ENCODE measurements around the gene DAAM1. TPM values are rescaled to one million over a fixed set of nuclear protein-coding genes. Genes with fewer than 3 reads are reported as not detected.

DAAM1 gene
- total RNA-seq, 1 experiment from 2014 or later, result 11.5 TPM

DNA sequence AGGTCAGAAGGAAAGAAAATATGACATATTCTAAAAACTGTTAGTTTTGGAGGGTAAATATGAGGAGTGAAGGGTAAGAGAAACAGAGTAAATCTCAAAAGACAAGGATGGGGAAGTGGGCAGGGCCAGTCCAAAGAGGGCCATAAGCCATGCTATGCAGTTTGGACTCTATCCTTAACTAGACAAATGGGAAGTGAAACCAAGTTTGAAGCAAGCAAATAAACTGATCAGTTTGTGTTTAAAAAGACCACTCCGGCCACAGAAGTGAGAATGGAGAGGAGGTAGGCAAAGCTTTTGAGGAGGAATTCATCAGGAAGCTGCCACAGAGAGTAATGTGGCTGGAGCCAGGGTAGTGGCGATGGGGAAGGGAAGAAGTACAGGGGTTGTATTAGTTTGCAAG lies 37.5 kb upstream of the DAAM1 start:
- no peak for DNase-seq (ENCODE audit: low spot score)
- Histone ChIP-seq H3K36me3 (ENCODE audit: insufficient read depth, low read length, poor library complexity, severe bottlenecking) (no peaks in the 10 kb centered on the region), H3K4me3 (ENCODE audit: low read depth, low read length, poor library complexity, severe bottlenecking) (no peak overlapping the region), H3K27me3 (replicated peaks; ENCODE audit: insufficient read depth, low read depth, low read length, poor library complexity) (no peaks in the 10 kb centered on the region), H3K9me3 (ENCODE audit: low read depth, low read length, poor library complexity, severe bottlenecking) (no peaks in the 10 kb centered on the region), H3K4me1 (ENCODE audit: insufficient read depth, low read length, poor library complexity, severe bottlenecking) (no peaks in the 10 kb centered on the region), H3K27ac (ENCODE audit: low read depth, low read length, poor library complexity, severe bottlenecking) (no peak overlapping the region)
- no peak for TF ChIP-seq EZH2 (IDR thresholded peaks at IDR 0.05; ENCODE audit: borderline replicate concordance, low read depth, low read length, poor library complexity, severe bottlenecking)
- TF ChIP-seq, protein P1, sequence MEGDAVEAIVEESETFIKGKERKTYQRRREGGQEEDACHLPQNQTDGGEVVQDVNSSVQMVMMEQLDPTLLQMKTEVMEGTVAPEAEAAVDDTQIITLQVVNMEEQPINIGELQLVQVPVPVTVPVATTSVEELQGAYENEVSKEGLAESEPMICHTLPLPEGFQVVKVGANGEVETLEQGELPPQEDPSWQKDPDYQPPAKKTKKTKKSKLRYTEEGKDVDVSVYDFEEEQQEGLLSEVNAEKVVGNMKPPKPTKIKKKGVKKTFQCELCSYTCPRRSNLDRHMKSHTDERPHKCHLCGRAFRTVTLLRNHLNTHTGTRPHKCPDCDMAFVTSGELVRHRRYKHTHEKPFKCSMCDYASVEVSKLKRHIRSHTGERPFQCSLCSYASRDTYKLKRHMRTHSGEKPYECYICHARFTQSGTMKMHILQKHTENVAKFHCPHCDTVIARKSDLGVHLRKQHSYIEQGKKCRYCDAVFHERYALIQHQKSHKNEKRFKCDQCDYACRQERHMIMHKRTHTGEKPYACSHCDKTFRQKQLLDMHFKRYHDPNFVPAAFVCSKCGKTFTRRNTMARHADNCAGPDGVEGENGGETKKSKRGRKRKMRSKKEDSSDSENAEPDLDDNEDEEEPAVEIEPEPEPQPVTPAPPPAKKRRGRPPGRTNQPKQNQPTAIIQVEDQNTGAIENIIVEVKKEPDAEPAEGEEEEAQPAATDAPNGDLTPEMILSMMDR (conservative IDR thresholded peaks at IDR 0.05; ENCODE audit: low read depth, low read length), result no peak
- no TSS peak for BruUV-seq (replicated peaks)
- POLR2A ChIA-PET (ENCODE audit: low non-redundant PET), result no interaction called here
- CTCF ChIA-PET, result no interaction called here
- intact Hi-C loops (cut with micrococcal nuclease; ENCODE audit: unreplicated experiment), result no loop called here

GRCh38 chr14:59154373-59154772 lies 34.1 kb upstream of the DAAM1 start:
- Histone ChIP-seq H3K27ac (ENCODE audit: low read depth, low read length, poor library complexity, severe bottlenecking) (no peak overlapping the region), H3K9me3 (ENCODE audit: low read depth, low read length, poor library complexity, severe bottlenecking) (no peaks in the 10 kb centered on the region), H3K4me1 (ENCODE audit: insufficient read depth, low read length, poor library complexity, severe bottlenecking) (no peaks in the 10 kb centered on the region), H3K4me3 (ENCODE audit: low read depth, low read length, poor library complexity, severe bottlenecking) (no peak overlapping the region), H3K36me3 (ENCODE audit: insufficient read depth, low read length, poor library complexity, severe bottlenecking) (no peaks in the 10 kb centered on the region), H3K27me3 (replicated peaks; ENCODE audit: insufficient read depth, low read depth, low read length, poor library complexity) (no peaks in the 10 kb centered on the region)
- TF ChIP-seq EZH2 (IDR thresholded peaks at IDR 0.05; ENCODE audit: borderline replicate concordance, low read depth, low read length, poor library complexity, severe bottlenecking), result no peak
- TF ChIP-seq, protein P1 (conservative IDR thresholded peaks at IDR 0.05; ENCODE audit: low read depth, low read length), result no peak
- intact Hi-C loops (cut with micrococcal nuclease; ENCODE audit: unreplicated experiment), result no loop called here
- CTCF ChIA-PET, result no interaction called here
- BruUV-seq (replicated peaks), result no TSS peak
- no peak for DNase-seq (ENCODE audit: low spot score)
- POLR2A ChIA-PET (ENCODE audit: low non-redundant PET), result no interaction called here

DNA sequence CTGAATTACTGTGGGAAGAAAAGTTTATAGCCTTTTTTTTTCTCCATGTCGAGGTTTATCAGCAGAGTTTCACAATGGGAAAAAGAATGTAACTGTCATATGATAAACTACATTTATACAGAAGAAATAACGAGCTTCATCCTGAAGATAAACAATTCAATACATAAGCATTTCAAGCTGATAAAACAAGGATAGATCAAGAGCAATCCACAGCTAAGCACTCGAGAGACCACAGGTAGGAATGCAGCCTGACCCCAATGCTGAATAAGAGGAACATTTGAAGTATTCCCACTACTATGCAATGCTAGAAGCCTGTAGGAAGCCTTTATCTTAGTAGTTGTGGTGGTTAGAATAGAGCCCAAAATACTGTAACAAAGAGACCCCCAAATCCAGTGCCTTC lies 32.6 kb upstream of the DAAM1 start:
- H3K27ac ChIP-seq (ENCODE audit: low read depth, low read length, poor library complexity, severe bottlenecking), result no peak overlapping the region
- DNase-seq (ENCODE audit: low spot score), result no peak
- intact Hi-C loops (cut with micrococcal nuclease; ENCODE audit: unreplicated experiment), result no loop called here
- no peaks in the 10 kb centered on the region for H3K9me3 ChIP-seq (ENCODE audit: low read depth, low read length, poor library complexity, severe bottlenecking)
- H3K4me1 ChIP-seq (ENCODE audit: insufficient read depth, low read length, poor library complexity, severe bottlenecking), result no peaks in the 10 kb centered on the region
- TF ChIP-seq EZH2 (IDR thresholded peaks at IDR 0.05; ENCODE audit: borderline replicate concordance, low read depth, low read length, poor library complexity, severe bottlenecking), result no peak
- TF ChIP-seq, protein P1 (conservative IDR thresholded peaks at IDR 0.05; ENCODE audit: low read depth, low read length), result no peak
- POLR2A ChIA-PET (ENCODE audit: low non-redundant PET), result interaction anchor here (0.6 kb wide), 1 partner anchor 307 kb away, joined by 4 read pairs; no protein-coding TSS in a partner anchor
- no peak overlapping the region for H3K4me3 ChIP-seq (ENCODE audit: low read depth, low read length, poor library complexity, severe bottlenecking)
- CTCF ChIA-PET, result no interaction called here
- no peaks in the 10 kb centered on the region for H3K36me3 ChIP-seq (ENCODE audit: insufficient read depth, low read length, poor library complexity, severe bottlenecking)
- BruUV-seq (replicated peaks), result no TSS peak
- H3K27me3 ChIP-seq (replicated peaks; ENCODE audit: insufficient read depth, low read depth, low read length, poor library complexity), result peaks cover 2% of the 10 kb centered on the region
